GM19239 (cell line): Measurements from ENCODE around the gene NUBPL.
"Not testable (repeated sequence)": the region's sequence is repeated elsewhere in the genome, so short reads cannot be mapped to it uniquely, and the experiment has no call there.

Source experiments
- DNase-seq: peaks from one replicate; pipeline ENCODE4 v3.0.0; 2011; ENCODE audit warnings: low spot score; ENCODE audit not compliant: insufficient read length
- FAIRE-seq: peaks from 2 replicates; lab custom pipeline; 2011; peaks lifted over from hg19 to GRCh38; lab: Jason Lieb, UNC

NUBPL gene

GRCh38 chr14:31717294-31718085, 156.3 kb downstream of the NUBPL start:
- FAIRE-seq (no peak), DNase-seq (no peak)

DNA sequence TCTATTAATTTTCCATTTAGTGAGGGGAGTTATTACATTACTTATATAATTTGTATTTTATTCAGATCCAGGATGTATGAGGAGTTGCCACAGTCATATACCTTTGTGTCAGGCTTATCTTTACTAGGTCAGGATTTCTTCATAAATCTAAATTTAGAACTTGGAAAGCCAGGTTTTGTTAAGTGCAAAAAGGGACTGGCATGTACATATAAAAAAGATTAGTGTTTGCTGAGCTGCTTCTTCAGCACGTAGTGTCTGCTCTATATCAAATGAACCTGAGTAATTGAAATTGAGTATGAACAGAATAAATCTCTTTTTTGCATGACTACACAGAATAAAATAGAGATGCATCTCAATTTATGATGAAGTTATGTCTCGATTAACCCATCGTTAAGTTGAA, 157.4 kb downstream of the NUBPL start:
- FAIRE-seq (no peak), DNase-seq (no peak)

GRCh38 chr14:31718985-31719384, 157.8 kb downstream of the NUBPL start:
- no peak for FAIRE-seq
- DNase-seq, result no peak

- DNase-seq (no peak), FAIRE-seq (no peak)
Measured at GRCh38 chr14:31726337-31726736, 165.1 kb downstream of the NUBPL start.

- FAIRE-seq, result no peak
Measured at GRCh38 chr14:31727797-31728196, 166.6 kb downstream of the NUBPL start.

DNA sequence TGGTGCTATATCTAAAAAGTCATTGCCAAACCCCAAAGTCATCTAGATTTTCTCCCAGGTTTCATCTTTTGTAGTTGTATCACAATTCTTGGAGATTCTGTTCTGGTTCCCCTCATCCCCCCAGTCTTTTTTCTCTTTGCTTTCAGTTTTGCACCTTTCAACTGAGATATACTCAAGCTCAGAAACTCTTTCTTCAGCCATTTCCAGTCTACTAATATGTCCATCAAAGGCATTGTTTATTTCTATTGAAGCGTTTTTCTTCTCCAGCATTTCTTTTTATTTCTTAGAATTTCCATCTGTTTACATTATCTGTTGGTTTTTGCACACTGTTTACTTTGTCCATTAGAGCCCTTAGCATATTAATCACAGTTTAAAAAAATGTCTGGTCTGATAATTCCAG, 179.5 kb downstream of the NUBPL start:
- FAIRE-seq (no peak), DNase-seq (no peak)

More at GRCh38 chr14:31727797-31728196, 166.6 kb downstream of the NUBPL start:
- DNase-seq, result no peak

- no peak for FAIRE-seq
- DNase-seq, result no peak
Measured at GRCh38 chr14:31745741-31746140, 184.5 kb downstream of the NUBPL start.

DNA sequence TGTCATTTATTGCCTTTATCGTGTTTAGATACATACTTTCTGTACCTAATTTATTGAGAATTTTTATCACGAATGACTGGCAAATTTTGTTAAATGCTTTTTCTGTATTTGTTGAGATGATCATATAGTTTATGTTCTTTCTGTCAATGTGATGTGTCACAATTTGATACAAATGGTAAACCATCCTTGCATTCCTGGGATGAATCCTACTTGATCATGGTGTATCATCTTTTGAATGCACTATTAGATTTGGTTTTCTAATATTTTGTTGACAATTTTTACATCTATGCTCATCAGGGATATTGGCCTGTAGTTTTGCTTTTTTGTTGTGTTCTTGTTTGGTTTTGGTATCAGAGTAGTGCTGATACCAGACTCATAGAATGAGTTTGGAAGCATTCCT, 185.1 kb downstream of the NUBPL start:
- DNase-seq, result no peak
- FAIRE-seq, result no peak

GRCh38 chr14:31749275-31749674, 188.1 kb downstream of the NUBPL start:
- FAIRE-seq (no peak), DNase-seq (no peak)

DNA sequence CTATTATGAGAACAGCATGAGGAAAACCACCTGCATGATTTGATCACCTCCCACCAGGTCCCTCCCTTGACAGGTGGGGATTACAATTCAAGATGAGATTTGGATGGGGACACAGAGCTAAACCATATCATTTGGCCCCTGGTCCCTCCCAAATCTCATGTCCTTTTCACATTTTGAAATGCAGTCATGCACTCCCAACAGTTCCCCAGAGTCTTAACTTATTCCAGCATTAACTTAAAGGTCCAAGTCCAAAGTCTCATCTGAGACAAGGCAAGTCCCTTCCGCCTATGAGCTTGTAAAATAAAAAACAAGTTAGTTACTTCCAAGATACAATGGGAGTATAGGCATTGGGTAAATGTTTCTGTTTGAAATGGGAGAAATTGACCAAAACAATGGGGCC, 189.8 kb downstream of the NUBPL start:
- not testable (repeated sequence) for DNase-seq, FAIRE-seq

DNA sequence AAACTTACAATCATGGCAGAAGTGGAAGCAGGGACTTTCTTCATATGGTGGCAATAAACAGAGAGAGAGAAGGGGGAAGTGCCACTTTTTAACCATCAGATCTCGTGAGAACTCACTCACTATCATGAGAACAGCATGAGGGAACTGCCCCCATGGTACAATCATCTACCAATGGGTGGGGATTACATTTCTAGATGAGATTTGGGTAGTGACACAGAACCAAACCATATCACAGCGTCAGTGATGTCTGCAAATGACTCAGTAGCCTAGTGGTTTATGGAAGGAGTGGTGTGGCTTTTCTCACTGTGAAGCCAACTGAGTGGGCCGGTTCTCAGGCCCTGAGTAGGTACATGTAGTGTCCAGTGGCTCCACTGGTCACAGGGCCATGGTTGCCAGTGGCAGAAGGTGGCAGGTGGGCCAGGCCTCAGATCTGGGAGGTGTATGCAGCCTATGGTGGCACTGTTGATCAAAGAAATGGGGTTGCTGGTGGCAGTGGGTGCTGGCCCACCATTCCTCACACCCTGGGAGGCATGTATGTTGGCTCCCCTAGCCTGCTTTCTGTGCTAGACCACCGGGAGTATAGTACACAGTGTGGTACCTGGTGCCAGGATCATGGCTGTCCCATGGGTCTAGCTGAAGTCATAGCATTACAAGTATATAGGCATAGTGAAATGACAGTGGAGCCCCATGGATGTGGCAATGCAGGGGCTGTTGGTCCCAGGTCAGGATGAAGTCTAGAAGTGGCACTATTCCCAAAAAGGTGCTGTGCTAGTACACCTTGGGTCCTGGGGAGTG, 191.9 kb downstream of the NUBPL start:
- no peak for DNase-seq
- FAIRE-seq, result no peak

GRCh38 chr14:31758941-31759340, 197.7 kb downstream of the NUBPL start:
- DNase-seq (no peak), FAIRE-seq (no peak)

DNA sequence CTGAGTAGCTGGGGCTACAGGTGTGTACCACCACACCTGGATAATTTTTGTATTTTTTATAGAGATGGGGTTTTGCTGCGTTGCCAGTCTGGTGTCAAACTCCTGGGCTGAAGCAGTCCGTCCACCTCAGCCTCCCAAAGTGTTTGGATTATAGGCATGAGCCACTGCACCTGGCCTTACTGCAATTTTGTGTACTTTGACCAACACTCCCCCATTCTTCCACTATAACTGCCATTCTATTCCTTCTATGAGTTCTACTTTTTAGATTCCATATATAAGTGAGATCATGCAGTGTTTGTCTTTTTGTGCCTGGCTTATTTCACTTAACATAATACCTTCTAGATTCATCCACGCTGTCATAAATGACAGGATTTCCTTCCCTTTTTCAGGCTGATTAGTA, 199.1 kb downstream of the NUBPL start:
- FAIRE-seq, result no peak
- no peak for DNase-seq

DNA sequence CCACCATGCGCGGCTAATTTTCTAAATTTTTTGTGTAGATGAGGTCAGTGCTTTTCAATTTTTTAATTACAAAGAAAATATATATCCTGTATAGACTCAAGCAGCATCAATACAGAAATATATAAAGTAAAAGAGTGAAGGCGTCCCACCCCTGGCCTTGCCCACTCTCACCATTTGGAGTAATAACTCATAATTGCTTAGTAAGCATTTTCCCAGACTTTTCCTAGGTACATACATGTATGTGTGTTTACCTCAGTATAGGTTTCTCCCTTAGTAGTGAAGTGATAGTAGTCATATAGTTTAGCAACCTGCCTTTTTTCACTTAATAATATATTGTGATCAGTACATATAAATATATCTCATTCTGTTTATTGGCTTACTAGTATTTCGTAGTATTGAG, 200.1 kb downstream of the NUBPL start:
- no peak for DNase-seq
- no peak for FAIRE-seq

GRCh38 chr14:31763041-31763440, 201.8 kb downstream of the NUBPL start:
- DNase-seq (no peak), FAIRE-seq (no peak)

DNA sequence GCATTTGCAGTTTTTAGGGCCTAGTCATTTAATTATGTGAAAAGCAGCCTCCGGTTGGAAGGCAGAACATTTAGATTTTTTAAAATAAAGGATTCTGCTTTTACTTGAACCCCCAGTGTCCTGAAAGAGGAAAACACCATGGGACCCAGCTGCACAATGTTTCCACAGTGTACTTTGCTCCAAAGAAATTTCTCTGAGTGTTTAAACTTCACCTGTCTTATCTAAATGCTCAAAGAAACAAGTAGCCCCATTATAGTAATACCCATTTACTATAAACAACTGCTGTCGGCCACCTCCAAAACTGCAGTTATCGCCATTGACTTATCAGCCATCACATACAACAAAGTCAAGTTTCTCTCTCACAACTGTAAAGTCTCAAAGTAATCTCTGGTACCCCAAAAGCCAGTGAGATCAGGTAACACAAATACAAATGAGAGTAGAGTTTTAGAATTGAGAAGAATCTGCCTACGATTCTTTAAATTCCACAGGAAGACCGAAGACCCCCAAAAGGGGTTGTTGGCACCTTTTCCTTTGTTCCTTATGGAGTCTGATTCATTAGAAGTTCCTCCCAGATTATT, 205.2 kb downstream of the NUBPL start:
- no peak for DNase-seq
- FAIRE-seq, result no peak

- no peak for DNase-seq
- FAIRE-seq, result no peak
Measured at GRCh38 chr14:31768355-31768754, 207.2 kb downstream of the NUBPL start.

- FAIRE-seq (no peak), DNase-seq (no peak)
Measured at GRCh38 chr14:31770271-31770670, 209.1 kb downstream of the NUBPL start.

DNA sequence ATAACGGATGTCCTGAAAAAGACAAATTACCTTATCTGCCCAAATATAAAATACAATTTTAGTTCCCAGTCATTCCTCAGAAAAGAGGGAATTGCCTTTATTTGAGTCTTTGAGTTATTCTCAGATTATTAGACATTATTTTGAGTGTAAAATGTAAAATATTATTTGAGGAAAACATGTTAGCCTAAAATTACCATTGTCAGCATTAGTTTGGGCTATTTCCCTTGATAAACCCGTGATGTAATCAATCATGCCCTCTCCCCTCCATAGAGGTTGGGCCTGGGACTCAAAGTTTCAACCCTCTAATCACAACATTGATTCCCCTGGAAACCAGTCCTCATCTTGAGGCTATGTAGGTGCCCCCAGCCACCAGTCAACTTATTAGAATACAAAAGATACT, 213.4 kb downstream of the NUBPL start:
- no peak for DNase-seq
- FAIRE-seq, result no peak

DNA sequence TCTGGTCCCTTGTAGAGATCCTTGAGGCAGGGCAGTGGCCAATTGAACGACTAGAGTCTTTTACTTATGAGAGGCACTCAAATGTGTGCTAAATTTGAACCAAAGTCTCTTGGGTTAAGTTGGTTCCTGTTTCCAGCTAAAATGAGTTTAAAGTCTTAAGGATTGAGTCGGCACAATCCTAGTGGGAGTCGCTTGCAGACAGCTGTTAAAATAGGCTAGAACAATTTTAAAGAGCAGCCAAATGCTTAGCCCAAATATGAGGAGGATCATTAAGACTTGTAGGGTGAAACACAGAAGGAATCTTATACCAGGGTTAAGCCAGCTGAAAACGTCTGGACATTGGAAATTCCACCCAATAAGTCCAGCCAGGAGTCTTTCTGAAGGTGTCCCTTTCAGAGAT, 216.1 kb downstream of the NUBPL start:
- no peak for FAIRE-seq
- no peak for DNase-seq

- FAIRE-seq (no peak), DNase-seq (no peak)
Measured at GRCh38 chr14:31781578-31781977, 220.4 kb downstream of the NUBPL start.
